Effector memory CD4-positive, alpha-beta T cell (primary cell): ENCODE results near the gene TMEM139.
"Not testable (repeated sequence)": the region's sequence is repeated elsewhere in the genome, so short reads cannot be mapped to it uniquely, and the experiment has no call there.

ENCODE experiments used
- DNase-seq, 3 donors: peaks; one replicate each; pipeline ENCODE4 v3.0.0-alpha.2; 2020
- H3K27ac ChIP-seq: 2 replicates; pipeline ENCODE4 v1.7.0; 2013; ENCODE audit warnings: mild to moderate bottlenecking, low read length, moderate library complexity; ENCODE audit not compliant: insufficient read depth, poor library complexity, severe bottlenecking
- H3K27me3 ChIP-seq: replicated peaks from 2 replicates; pipeline ENCODE4 v1.7.0; 2013; ENCODE audit warnings: mild to moderate bottlenecking, low read length; ENCODE audit not compliant: insufficient read depth, control insufficient read depth, poor library complexity, severe bottlenecking
- H3K36me3 ChIP-seq: 2 replicates; pipeline ENCODE4 v1.7.0; 2013; ENCODE audit warnings: mild to moderate bottlenecking, low read length, moderate library complexity; ENCODE audit not compliant: control insufficient read depth, insufficient read depth
- H3K4me1 ChIP-seq: 2 replicates; pipeline ENCODE4 v1.7.0; 2013; ENCODE audit warnings: low read length, mild to moderate bottlenecking; ENCODE audit not compliant: control insufficient read depth, insufficient read depth, poor library complexity, severe bottlenecking
- H3K4me3 ChIP-seq: 2 replicates; pipeline ENCODE4 v1.7.0; 2013; ENCODE audit warnings: low read length, low read depth, mild to moderate bottlenecking; ENCODE audit not compliant: insufficient read depth, poor library complexity, severe bottlenecking
- H3K9me3 ChIP-seq: 2 replicates; pipeline ENCODE4 v1.7.0; 2013; ENCODE audit warnings: mild to moderate bottlenecking, low read length, moderate library complexity; ENCODE audit not compliant: control insufficient read depth

Gene TMEM139

GRCh38 chr7:143257501-143257900 is 27.3 kb upstream of the TMEM139 start:
- Histone ChIP-seq H3K4me1 (peaks cover 22% of the 10 kb centered on the region), H3K27ac (no peak overlapping the region), H3K36me3 (no peaks in the 10 kb centered on the region), H3K9me3 (no peaks in the 10 kb centered on the region), H3K27me3 (no peaks in the 10 kb centered on the region), H3K4me3 (no peak overlapping the region)
- DNase-seq: no peak

DNA sequence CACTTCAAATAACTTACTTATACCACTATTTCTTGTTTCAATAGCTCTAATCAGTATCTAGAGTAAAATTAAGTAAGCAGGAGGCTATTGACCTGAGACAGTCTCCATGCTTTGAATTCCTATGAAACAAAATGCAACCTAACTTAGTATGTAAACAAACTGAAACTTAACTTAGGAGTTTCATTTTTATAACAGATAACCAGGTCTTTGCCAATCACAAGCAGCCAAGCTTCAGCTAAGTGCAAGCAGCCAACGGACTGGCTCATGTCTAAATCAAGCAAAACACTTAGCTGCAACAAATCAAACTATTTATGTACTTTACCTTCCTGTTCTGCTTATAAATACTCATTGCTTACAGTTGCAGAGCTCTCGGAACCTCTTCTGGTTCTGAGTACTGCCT is 25.9 kb upstream of the TMEM139 start:
- peaks cover 26% of the 10 kb centered on the region for H3K4me1 ChIP-seq
- peak overlapping the region; percentile 59 for H3K27ac ChIP-seq

DNA sequence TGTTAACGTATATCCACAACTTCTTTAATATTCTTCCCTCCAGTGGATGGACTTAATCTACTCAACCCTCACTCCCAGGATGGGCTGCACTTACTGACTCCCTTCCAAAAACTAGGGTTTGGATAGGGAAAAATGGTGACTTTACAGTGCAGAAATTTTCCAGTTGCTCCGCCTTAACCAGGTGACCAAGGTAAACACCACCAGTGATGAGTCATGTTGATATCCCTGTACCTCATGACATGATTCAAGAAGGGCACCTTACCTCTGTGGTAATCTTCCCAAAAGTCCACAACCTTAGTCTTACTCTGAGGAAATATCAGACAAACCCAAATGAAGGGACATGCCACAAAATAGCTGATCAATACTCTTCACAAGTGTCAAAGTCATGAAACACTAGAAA is 25.0 kb upstream of the TMEM139 start:
- no peak overlapping the region for H3K4me3 ChIP-seq
- DNase-seq: no peak
- peak overlapping the region; percentile 59 for H3K27ac ChIP-seq
- H3K4me1 ChIP-seq: peaks cover 31% of the 10 kb centered on the region
- H3K27me3 ChIP-seq: no peaks in the 10 kb centered on the region
- H3K9me3 ChIP-seq: no peaks in the 10 kb centered on the region
- H3K36me3 ChIP-seq: no peaks in the 10 kb centered on the region

More for the DNA sequence above, 25.9 kb upstream of the TMEM139 start:
- H3K36me3 ChIP-seq: no peaks in the 10 kb centered on the region
- peak overlapping the region; percentile 27 for H3K4me3 ChIP-seq
- no peak for DNase-seq
- H3K27me3 ChIP-seq: no peaks in the 10 kb centered on the region
- H3K9me3 ChIP-seq: no peaks in the 10 kb centered on the region

DNA sequence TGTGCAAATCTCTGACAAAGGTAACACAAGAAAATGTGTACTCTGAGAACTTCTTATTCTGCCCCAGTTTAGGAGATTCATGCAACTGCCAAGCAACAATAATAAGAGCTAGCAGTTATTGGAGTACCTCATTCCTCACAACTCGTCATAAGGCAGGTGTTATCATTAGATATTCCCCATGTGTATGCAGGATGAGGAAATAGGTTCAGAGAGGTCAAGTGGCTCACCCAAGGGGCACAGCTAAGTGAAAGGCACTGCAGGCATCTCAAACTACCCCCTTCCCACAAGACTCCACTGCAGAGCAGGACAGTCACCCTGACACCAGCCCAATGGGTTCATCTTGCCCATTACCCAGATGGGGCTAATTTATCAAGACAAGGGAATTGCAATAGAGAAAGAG is 22.9 kb upstream of the TMEM139 start:
- Histone ChIP-seq H3K4me3 (no peak overlapping the region), H3K4me1 (peaks cover 36% of the 10 kb centered on the region), H3K9me3 (no peaks in the 10 kb centered on the region), H3K27me3 (no peaks in the 10 kb centered on the region), H3K36me3 (peaks cover 8% of the 10 kb centered on the region), H3K27ac (peak overlapping the region; percentile 36)
- DNase-seq: no peak

GRCh38 chr7:143263266-143264195 is 21.2 kb upstream of the TMEM139 start, which contains the start of gene GSTK1:
Gene GSTK1 (plus strand): TSS chr7:143263441. CDS start chr7:143263514, 73 bp downstream.
- H3K36me3 ChIP-seq: peaks cover 24% of the 10 kb centered on the region
- peak within 1 kb of the TSS; percentile 89 for H3K27ac ChIP-seq
- no peaks in the 10 kb centered on the region for H3K27me3 ChIP-seq
- peak; percentile 57 to 74 (median 63) for DNase-seq
- peaks cover 36% of the 10 kb centered on the region for H3K4me1 ChIP-seq
- no peaks in the 10 kb centered on the region for H3K9me3 ChIP-seq
- H3K4me3 ChIP-seq: peak within 1 kb of the TSS; percentile 91

- H3K27me3 ChIP-seq, DNase-seq, H3K9me3 ChIP-seq: not testable (repeated sequence)
- Histone ChIP-seq H3K36me3 (peaks cover 31% of the 10 kb centered on the region), H3K4me1 (peaks cover 36% of the 10 kb centered on the region), H3K27ac (peak overlapping the region; percentile 89), H3K4me3 (peak overlapping the region; percentile 91)
Observed at GRCh38 chr7:143264196-143264568, 20.6 kb upstream of the TMEM139 start.

GRCh38 chr7:143265017-143265693 is 19.6 kb upstream of the TMEM139 start:
- peak overlapping the region; percentile 89 for H3K27ac ChIP-seq
- H3K36me3 ChIP-seq: peaks cover 39% of the 10 kb centered on the region
- no peaks in the 10 kb centered on the region for H3K9me3 ChIP-seq
- H3K4me3 ChIP-seq: peak overlapping the region; percentile 91
- no peak for DNase-seq
- no peaks in the 10 kb centered on the region for H3K27me3 ChIP-seq
- H3K4me1 ChIP-seq: peaks cover 27% of the 10 kb centered on the region

GRCh38 chr7:143269251-143269650 is 15.5 kb upstream of the TMEM139 start:
- H3K27me3 ChIP-seq: no peaks in the 10 kb centered on the region
- no peak for DNase-seq
- peaks cover 19% of the 10 kb centered on the region for H3K4me1 ChIP-seq
- H3K27ac ChIP-seq: no peak overlapping the region
- no peaks in the 10 kb centered on the region for H3K9me3 ChIP-seq
- no peak overlapping the region for H3K4me3 ChIP-seq
- H3K36me3 ChIP-seq: peaks cover 42% of the 10 kb centered on the region

GRCh38 chr7:143271240-143271639 is 13.5 kb upstream of the TMEM139 start:
- Histone ChIP-seq H3K27me3 (no peaks in the 10 kb centered on the region), H3K27ac (no peak overlapping the region), H3K4me3 (no peak overlapping the region), H3K36me3 (peaks cover 35% of the 10 kb centered on the region), H3K9me3 (no peaks in the 10 kb centered on the region), H3K4me1 (peaks cover 3% of the 10 kb centered on the region)
- no peak for DNase-seq

DNA sequence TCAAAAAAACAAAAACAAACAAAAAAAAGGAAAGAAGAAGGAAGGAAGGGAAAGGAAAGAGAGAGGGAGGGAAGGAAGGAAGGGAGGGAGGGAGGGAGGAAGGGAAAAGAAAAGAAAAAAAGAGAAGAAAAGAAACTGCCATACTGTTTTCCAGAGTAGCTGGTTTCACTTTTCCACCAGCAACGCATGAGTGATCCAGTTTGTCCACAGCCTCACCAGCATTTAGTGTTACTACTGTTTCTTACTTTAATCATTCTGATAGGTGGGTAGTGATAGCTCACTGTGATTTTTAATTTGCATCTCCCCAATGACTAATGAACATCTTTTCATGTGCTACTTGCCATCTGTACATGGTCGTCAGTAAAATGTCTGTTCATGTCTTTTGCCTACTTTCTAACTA is 11.9 kb upstream of the TMEM139 start:
- H3K4me1 ChIP-seq: no peaks in the 10 kb centered on the region
- H3K27me3 ChIP-seq: no peaks in the 10 kb centered on the region
- peaks cover 24% of the 10 kb centered on the region for H3K36me3 ChIP-seq
- H3K4me3 ChIP-seq: no peak overlapping the region
- H3K27ac ChIP-seq: no peak overlapping the region
- H3K9me3 ChIP-seq: no peaks in the 10 kb centered on the region
- no peak for DNase-seq
